WTC11 (cell line): ENCODE measurements around the gene MTF1. TPM values are rescaled to one million over a fixed set of nuclear protein-coding genes. Genes with fewer than 3 reads are reported as not detected.
A peak's percentile ranks its signal among the peaks of the same experiment; 100 is the strongest.

ENCODE experiments used
- ATAC-seq: fragments of 200-7000 bp; cut with Tn5 transposase; 2 replicates; pipeline ENCODE4 v1.10.0; 2021; ENCODE audit warnings: mild to moderate bottlenecking, moderate library complexity
- CTCF ChIA-PET: fragments of 300-600 bp; sonication (Branson Sonifier 250); formaldehyde crosslinking; loops from one replicate; lab custom pipeline; 2021; ENCODE audit warnings: antibody characterized with exemption; lab: Charles Lee
- POLR2A ChIA-PET: fragments of 350-600 bp; sonication (Branson Sonifier 250); formaldehyde crosslinking; loops from one replicate; lab custom pipeline; 2021; ENCODE audit warnings: antibody characterized with exemption; lab: Charles Lee
- DNase-seq: peaks from one replicate; pipeline ENCODE4 v3.0.0; 2021; ENCODE audit warnings: low spot score
- H3K27ac Mint-ChIP-seq: 2 replicates; pipeline ENCODE4 v1.8.0; 2021; ENCODE audit warnings: mixed read lengths
- H3K27me3 Mint-ChIP-seq: 2 replicates; pipeline ENCODE4 v1.8.0; 2021; ENCODE audit warnings: low read depth, mild to moderate bottlenecking, moderate library complexity, mixed read lengths
- H3K36me3 Mint-ChIP-seq: 2 replicates; pipeline ENCODE4 v1.8.0; 2021; ENCODE audit warnings: mixed read lengths
- H3K4me1 Mint-ChIP-seq: 2 replicates; pipeline ENCODE4 v1.8.0; 2022; ENCODE audit warnings: mixed read lengths
- H3K4me3 Mint-ChIP-seq: 2 replicates; pipeline ENCODE4 v1.8.0; 2021; ENCODE audit warnings: mild to moderate bottlenecking, moderate library complexity, mixed read lengths
- H3K9me3 Mint-ChIP-seq: 2 replicates; pipeline ENCODE4 v1.8.0; 2021; ENCODE audit warnings: mixed read lengths
- ATF1 ChIP-seq: sonication (generic); formaldehyde crosslinking; IDR thresholded peaks from 2 replicates; pipeline ENCODE4 v1.8.1; 2023; ENCODE audit warnings: mild to moderate bottlenecking, moderate library complexity, missing genetic modification reagents
- CBFB ChIP-seq: sonication (generic); formaldehyde crosslinking; IDR thresholded peaks from 2 replicates; pipeline ENCODE4 v1.8.1; 2022; ENCODE audit warnings: mild to moderate bottlenecking, low read depth, missing genetic modification reagents
- CREB1 ChIP-seq: sonication (generic); formaldehyde crosslinking; IDR thresholded peaks from 2 replicates; pipeline ENCODE4 v1.8.0; 2023; ENCODE audit warnings: mild to moderate bottlenecking, missing genetic modification reagents
- ESRRA ChIP-seq: sonication (generic); formaldehyde crosslinking; IDR thresholded peaks from 2 replicates; pipeline ENCODE4 v1.8.1; 2022; ENCODE audit warnings: mild to moderate bottlenecking, missing genetic modification reagents, borderline replicate concordance
- FOXP1 ChIP-seq: sonication (generic); formaldehyde crosslinking; IDR thresholded peaks from 2 replicates; pipeline ENCODE4 v1.8.0; 2022; ENCODE audit warnings: missing genetic modification reagents, mild to moderate bottlenecking, moderate library complexity, borderline replicate concordance
- GABPB1 ChIP-seq: sonication (generic); formaldehyde crosslinking; IDR thresholded peaks from 2 replicates; pipeline ENCODE4 v1.8.1; 2023; ENCODE audit warnings: mild to moderate bottlenecking, missing genetic modification reagents
- GRHL2 ChIP-seq: fragments of 250-450 bp; sonication (Bioruptor Pico); IDR thresholded peaks from 2 replicates; pipeline ENCODE4 v1.8.0; 2022; ENCODE audit warnings: mild to moderate bottlenecking, moderate library complexity; ENCODE audit not compliant: insufficient replicate concordance, severe bottlenecking
- JAZF1 ChIP-seq: fragments of 250-450 bp; sonication (Bioruptor Pico); IDR thresholded peaks from 2 replicates; pipeline ENCODE4 v1.9.0; 2021; ENCODE audit warnings: moderate library complexity, mild to moderate bottlenecking, inconsistent platforms
- MXD4 ChIP-seq: fragments of 250-450 bp; sonication (Bioruptor Pico); IDR thresholded peaks from 2 replicates; pipeline ENCODE4 v1.8.0; 2021; ENCODE audit warnings: mild to moderate bottlenecking, moderate library complexity, borderline replicate concordance
- NFATC4 ChIP-seq: fragments of 250-450 bp; sonication (Bioruptor Pico); IDR thresholded peaks from 2 replicates; pipeline ENCODE4 v1.9.0; 2021; ENCODE audit warnings: mild to moderate bottlenecking
- NR2C2 ChIP-seq: sonication (generic); formaldehyde crosslinking; IDR thresholded peaks from 2 replicates; pipeline ENCODE4 v1.8.0; 2022; ENCODE audit warnings: mild to moderate bottlenecking, missing genetic modification reagents
- RORB ChIP-seq: fragments of 250-450 bp; sonication (Bioruptor Pico); IDR thresholded peaks from 2 replicates; pipeline ENCODE4 v1.9.0; 2021; ENCODE audit warnings: mild to moderate bottlenecking
- TEAD1 ChIP-seq: sonication (generic); formaldehyde crosslinking; IDR thresholded peaks from 2 replicates; pipeline ENCODE4 v1.8.0; 2022; ENCODE audit warnings: mild to moderate bottlenecking, missing genetic modification reagents
- TP53 ChIP-seq: sonication (generic); formaldehyde crosslinking; IDR thresholded peaks from 2 replicates; pipeline ENCODE4 v1.8.1; 2023; ENCODE audit warnings: mild to moderate bottlenecking, missing genetic modification reagents
- ZNF232 ChIP-seq: sonication (generic); formaldehyde crosslinking; IDR thresholded peaks from 2 replicates; pipeline ENCODE4 v1.8.0; 2022; ENCODE audit warnings: mild to moderate bottlenecking, missing genetic modification reagents
- ZNF423 ChIP-seq: fragments of 250-450 bp; sonication (Bioruptor Pico); IDR thresholded peaks from 2 replicates; pipeline ENCODE4 v2.1.2; 2022; ENCODE audit warnings: mild to moderate bottlenecking, moderate library complexity
- total RNA-seq: library from RNA; stranded (reverse); gene quantifications from 3 replicates; pipeline ENCODE4 v1.2.3, GENCODE V29; 2021
- TF ChIP-seq, protein P1 (sequence below): sonication (generic); formaldehyde crosslinking; IDR thresholded peaks from 2 replicates; pipeline ENCODE4 v1.8.1; 2023; ENCODE audit warnings: mild to moderate bottlenecking, moderate library complexity, missing genetic modification reagents
- TF ChIP-seq, protein P2 (sequence below): fragments of 250-450 bp; sonication (Bioruptor Pico); IDR thresholded peaks from 2 replicates; pipeline ENCODE4 v1.9.0; 2021; ENCODE audit warnings: mild to moderate bottlenecking, borderline replicate concordance
- TF ChIP-seq, protein P3 (sequence below): sonication (generic); formaldehyde crosslinking; IDR thresholded peaks from 2 replicates; pipeline ENCODE4 v1.8.1; 2023; ENCODE audit warnings: mild to moderate bottlenecking, missing genetic modification reagents, moderate library complexity
- TF ChIP-seq, protein P4 (sequence below): sonication (generic); formaldehyde crosslinking; IDR thresholded peaks from 2 replicates; pipeline ENCODE4 v1.8.1; 2022; ENCODE audit warnings: low read depth, mild to moderate bottlenecking, moderate library complexity, missing genetic modification reagents, borderline replicate concordance

MTF1 gene
- total RNA-seq, 1 experiment from 2014 or later: 12.2 TPM

DNA sequence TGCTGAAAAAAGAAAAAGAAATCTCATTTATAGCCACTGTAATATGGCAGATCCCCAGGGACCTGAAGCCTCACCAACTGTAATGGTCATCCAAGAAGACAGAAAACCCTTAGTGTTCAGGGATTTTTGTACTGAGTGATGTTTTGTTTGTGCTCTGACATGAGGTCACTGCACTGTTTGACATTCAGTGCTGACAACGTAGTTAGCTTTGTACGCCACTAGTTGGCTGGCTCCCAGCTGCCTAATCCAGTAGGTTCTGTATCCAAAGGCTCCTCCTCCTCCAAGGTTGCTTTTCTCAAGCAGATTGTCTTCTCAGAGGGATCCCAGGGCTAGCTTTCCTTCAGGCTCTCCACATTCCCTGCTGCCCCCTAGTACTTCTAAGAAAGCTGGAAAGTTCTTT lies 41.9 kb downstream of the MTF1 start (continued):
- TF ChIP-seq, protein P1, sequence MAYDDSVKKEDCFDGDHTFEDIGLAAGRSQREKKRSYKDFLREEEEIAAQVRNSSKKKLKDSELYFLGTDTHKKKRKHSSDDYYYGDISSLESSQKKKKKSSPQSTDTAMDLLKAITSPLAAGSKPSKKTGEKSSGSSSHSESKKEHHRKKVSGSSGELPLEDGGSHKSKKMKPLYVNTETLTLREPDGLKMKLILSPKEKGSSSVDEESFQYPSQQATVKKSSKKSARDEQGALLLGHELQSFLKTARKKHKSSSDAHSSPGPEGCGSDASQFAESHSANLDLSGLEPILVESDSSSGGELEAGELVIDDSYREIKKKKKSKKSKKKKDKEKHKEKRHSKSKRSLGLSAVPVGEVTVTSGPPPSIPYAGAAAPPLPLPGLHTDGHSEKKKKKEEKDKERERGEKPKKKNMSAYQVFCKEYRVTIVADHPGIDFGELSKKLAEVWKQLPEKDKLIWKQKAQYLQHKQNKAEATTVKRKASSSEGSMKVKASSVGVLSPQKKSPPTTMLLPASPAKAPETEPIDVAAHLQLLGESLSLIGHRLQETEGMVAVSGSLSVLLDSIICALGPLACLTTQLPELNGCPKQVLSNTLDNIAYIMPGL (CRISPR knock-in tag): no peak
- no peak for TF ChIP-seq JAZF1 (CRISPR knock-in tag)
- no peak for TF ChIP-seq GABPB1 (CRISPR knock-in tag)
- TF ChIP-seq, all 79 proteins: peak for 0

DNA sequence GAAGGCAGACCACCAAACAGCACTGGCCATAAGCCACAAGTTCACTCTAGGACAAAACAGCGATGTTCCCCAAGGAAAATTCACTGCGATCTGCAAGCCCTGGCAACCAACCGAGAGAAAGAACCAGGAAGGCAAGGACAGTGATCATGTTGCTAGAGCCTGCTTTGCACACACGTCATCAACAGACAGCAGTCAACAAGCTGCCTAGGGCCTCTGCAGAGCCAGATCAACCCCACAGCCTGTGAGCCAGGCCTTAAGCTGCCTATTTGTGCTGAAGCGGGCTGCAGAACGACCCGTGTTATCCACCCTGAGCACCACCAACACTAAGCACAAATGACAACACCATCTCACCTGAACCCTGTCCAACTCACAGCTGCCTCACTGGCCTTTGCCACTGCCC lies 45.1 kb downstream of the MTF1 start:
- ATAC-seq: no peak
- Mint-ChIP-seq H3K27me3 (no peaks in the 10 kb centered on the region), H3K9me3 (no peaks in the 10 kb centered on the region), H3K27ac (peak overlapping the region; percentile 45; the same call in 1 of the 2 replicates), H3K36me3 (no peaks in the 10 kb centered on the region; the same call in 1 of the 2 replicates), H3K4me3 (no peak overlapping the region), H3K4me1 (peaks cover 4% of the 10 kb centered on the region; the same call in 1 of the 2 replicates)
- no peak for DNase-seq
- CTCF ChIA-PET: no interaction called here
- TF ChIP-seq TP53 (no peak), CBFB (CRISPR knock-in tag) (no peak), CREB1 (CRISPR knock-in tag) (no peak), RORB (no peak), ZNF232 (CRISPR knock-in tag) (no peak), FOXP1 (no peak), ATF1 (no peak), JAZF1 (CRISPR knock-in tag) (no peak), ESRRA (no peak), GRHL2 (CRISPR knock-in tag) (no peak), ZNF423 (CRISPR knock-in tag) (no peak), NFATC4 (CRISPR knock-in tag) (no peak), NR2C2 (no peak), MXD4 (no peak), TEAD1 (no peak)
- TF ChIP-seq, protein P2, sequence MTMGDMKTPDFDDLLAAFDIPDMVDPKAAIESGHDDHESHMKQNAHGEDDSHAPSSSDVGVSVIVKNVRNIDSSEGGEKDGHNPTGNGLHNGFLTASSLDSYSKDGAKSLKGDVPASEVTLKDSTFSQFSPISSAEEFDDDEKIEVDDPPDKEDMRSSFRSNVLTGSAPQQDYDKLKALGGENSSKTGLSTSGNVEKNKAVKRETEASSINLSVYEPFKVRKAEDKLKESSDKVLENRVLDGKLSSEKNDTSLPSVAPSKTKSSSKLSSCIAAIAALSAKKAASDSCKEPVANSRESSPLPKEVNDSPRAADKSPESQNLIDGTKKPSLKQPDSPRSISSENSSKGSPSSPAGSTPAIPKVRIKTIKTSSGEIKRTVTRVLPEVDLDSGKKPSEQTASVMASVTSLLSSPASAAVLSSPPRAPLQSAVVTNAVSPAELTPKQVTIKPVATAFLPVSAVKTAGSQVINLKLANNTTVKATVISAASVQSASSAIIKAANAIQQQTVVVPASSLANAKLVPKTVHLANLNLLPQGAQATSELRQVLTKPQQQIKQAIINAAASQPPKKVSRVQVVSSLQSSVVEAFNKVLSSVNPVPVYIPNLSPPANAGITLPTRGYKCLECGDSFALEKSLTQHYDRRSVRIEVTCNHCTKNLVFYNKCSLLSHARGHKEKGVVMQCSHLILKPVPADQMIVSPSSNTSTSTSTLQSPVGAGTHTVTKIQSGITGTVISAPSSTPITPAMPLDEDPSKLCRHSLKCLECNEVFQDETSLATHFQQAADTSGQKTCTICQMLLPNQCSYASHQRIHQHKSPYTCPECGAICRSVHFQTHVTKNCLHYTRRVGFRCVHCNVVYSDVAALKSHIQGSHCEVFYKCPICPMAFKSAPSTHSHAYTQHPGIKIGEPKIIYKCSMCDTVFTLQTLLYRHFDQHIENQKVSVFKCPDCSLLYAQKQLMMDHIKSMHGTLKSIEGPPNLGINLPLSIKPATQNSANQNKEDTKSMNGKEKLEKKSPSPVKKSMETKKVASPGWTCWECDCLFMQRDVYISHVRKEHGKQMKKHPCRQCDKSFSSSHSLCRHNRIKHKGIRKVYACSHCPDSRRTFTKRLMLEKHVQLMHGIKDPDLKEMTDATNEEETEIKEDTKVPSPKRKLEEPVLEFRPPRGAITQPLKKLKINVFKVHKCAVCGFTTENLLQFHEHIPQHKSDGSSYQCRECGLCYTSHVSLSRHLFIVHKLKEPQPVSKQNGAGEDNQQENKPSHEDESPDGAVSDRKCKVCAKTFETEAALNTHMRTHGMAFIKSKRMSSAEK: no peak
- TF ChIP-seq, protein P3, sequence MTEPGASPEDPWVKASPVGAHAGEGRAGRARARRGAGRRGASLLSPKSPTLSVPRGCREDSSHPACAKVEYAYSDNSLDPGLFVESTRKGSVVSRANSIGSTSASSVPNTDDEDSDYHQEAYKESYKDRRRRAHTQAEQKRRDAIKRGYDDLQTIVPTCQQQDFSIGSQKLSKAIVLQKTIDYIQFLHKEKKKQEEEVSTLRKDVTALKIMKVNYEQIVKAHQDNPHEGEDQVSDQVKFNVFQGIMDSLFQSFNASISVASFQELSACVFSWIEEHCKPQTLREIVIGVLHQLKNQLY: no peak
- TF ChIP-seq, protein P4, sequence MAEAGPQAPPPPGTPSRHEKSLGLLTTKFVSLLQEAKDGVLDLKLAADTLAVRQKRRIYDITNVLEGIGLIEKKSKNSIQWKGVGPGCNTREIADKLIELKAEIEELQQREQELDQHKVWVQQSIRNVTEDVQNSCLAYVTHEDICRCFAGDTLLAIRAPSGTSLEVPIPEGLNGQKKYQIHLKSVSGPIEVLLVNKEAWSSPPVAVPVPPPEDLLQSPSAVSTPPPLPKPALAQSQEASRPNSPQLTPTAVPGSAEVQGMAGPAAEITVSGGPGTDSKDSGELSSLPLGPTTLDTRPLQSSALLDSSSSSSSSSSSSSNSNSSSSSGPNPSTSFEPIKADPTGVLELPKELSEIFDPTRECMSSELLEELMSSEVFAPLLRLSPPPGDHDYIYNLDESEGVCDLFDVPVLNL (CRISPR knock-in tag): no peak
- POLR2A ChIA-PET: no interaction called here
